ENCODE data around the gene CACNA1C. TPM values are rescaled to one million over a fixed set of nuclear protein-coding genes. Genes with fewer than 3 reads are reported as not detected.
A peak's percentile ranks its signal among the peaks of the same experiment; 100 is the strongest.

The CACNA1C gene
- total RNA-seq, 1 experiment from 2014 or later, result 1.1 TPM

- Histone ChIP-seq H3K23ac (ENCODE audit: insufficient read length, low read depth, low read length) (no peak overlapping the region), H2BK15ac (ENCODE audit: low read depth, low read length) (no peak overlapping the region), H3K9me3 (ENCODE audit: control insufficient read depth, low read depth, low read length) (no peaks in the 10 kb centered on the region), H2AK5ac (ENCODE audit: insufficient read length, low read length) (no peak overlapping the region), H3K18ac (ENCODE audit: insufficient read length, low read depth, low read length) (no peak overlapping the region), H3K79me2 (ENCODE audit: insufficient read depth, low read length) (no peaks in the 10 kb centered on the region), H3K4me2 (ENCODE audit: insufficient read depth, insufficient read length, low read length) (no peak overlapping the region), H3T11ph (ENCODE audit: low read length) (no peak overlapping the region), H2BK5ac (ENCODE audit: insufficient read length, low read length) (no peak overlapping the region), H3K9ac (ENCODE audit: extremely low read depth, insufficient read length, low read length) (no peak overlapping the region), H3K4me1 (ENCODE audit: insufficient read depth, low read length) (no peaks in the 10 kb centered on the region), H3K79me1 (ENCODE audit: insufficient read depth, low read depth, low read length, poor library complexity, severe bottlenecking) (no peaks in the 10 kb centered on the region), H3K4ac (ENCODE audit: low read depth, low read length) (no peak overlapping the region), H3K27me3 (ENCODE audit: insufficient read depth, low read length) (no peaks in the 10 kb centered on the region), H2BK20ac (ENCODE audit: low read depth, low read length, poor library complexity, severe bottlenecking) (no peak overlapping the region), H4K91ac (ENCODE audit: insufficient read length, low read depth, low read length) (no peak overlapping the region), H4K5ac (ENCODE audit: insufficient read length, low read depth, low read length) (no peak overlapping the region), H3K23me2 (ENCODE audit: insufficient read length, low read depth, low read length, poor library complexity, severe bottlenecking) (no peaks in the 10 kb centered on the region), H3K27ac (ENCODE audit: insufficient read length, low read depth, low read length) (no peak overlapping the region), H2BK12ac (ENCODE audit: insufficient read length, low read depth, low read length) (no peak overlapping the region), H4K20me1 (ENCODE audit: control insufficient read depth, insufficient read depth, insufficient read length) (no peaks in the 10 kb centered on the region), H2AFZ (ENCODE audit: low read length) (no peak overlapping the region), H3K14ac (ENCODE audit: insufficient read depth, low read length) (no peak overlapping the region), H4K8ac (replicated peaks; ENCODE audit: insufficient read length, low read depth, low read length) (no peak overlapping the region), H2BK120ac (ENCODE audit: low read depth, low read length, poor library complexity, severe bottlenecking) (no peak overlapping the region), H3K56ac (ENCODE audit: insufficient read length, low read depth, low read length) (no peak overlapping the region)
- Mint-ChIP-seq H3K36me3 (ENCODE audit: insufficient read depth in 1 of 3, low read depth in 3 of 3) (no peaks in the 10 kb centered on the region), H3K27me3 (ENCODE audit: low read depth) (no peaks in the 10 kb centered on the region; the same call in 1 of the 2 replicates), H3K27ac (peak overlapping the region in 1 of 3 experiments; percentile 18; a peak in 2 of 7 replicates), H3K4me3 (no peak overlapping the region), H3K9me3 (no peaks in the 10 kb centered on the region; a peak in 1 of 5 replicates), H3K4me1 (peaks cover 5 to 11% of the 10 kb centered on the region in 2 experiments)
- no peak for DNase-seq
- TF ChIP-seq CTCF (conservative IDR thresholded peaks at IDR 0.05), result no peak
- no CpG with 5 or more reads among the region's 6 CpGs for WGBS (ENCODE audit: extremely low coverage, insufficient read length, low lambda C conversion rate)
These were observed 267.1 kb downstream of the CACNA1C start for GRCh38 chr12:2319737-2320506.

All from H9 (cell line).